Breast epithelium (tissue), 3 donors: ENCODE results near the gene ADRA1B.

Source experiments
- POLR2AphosphoS5 ChIP-seq, 3 donors: sonication (generic); formaldehyde crosslinking; IDR thresholded peaks; one replicate each; pipeline ENCODE4 v1.6.1; 2017; ENCODE audit warnings: antibody characterized with exemption in 3 of 3
- TF ChIP-seq, protein P1 (sequence below), 3 donors: fragments of 450-650 bp; IDR thresholded peaks; one replicate each; pipeline ENCODE4 v1.5.1; 2016 to 2017; ENCODE audit warnings: antibody characterized with exemption in 3 of 3, mild to moderate bottlenecking in 3 of 3, moderate library complexity in 3 of 3

DNA sequence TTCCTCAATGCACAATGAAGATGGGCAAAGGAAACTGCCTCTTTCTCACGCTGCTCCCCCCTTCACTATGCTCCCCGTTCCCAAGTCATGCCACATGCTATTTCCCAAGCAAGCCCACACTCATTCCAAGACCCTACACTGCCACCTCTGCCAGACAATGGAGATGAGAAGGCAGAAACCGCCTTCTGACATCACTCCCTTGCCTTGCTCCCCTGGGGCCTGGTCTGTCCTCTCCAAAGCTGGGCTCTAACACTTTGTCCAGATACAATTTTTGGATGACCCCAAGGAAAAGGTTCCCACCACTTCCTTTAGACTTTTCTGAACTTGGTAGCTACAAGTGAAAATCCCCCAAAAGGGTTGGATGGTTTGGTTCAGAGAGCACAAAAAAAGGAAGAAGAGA, 7.2 kb upstream of the ADRA1B start:
- TF ChIP-seq, protein P1, sequence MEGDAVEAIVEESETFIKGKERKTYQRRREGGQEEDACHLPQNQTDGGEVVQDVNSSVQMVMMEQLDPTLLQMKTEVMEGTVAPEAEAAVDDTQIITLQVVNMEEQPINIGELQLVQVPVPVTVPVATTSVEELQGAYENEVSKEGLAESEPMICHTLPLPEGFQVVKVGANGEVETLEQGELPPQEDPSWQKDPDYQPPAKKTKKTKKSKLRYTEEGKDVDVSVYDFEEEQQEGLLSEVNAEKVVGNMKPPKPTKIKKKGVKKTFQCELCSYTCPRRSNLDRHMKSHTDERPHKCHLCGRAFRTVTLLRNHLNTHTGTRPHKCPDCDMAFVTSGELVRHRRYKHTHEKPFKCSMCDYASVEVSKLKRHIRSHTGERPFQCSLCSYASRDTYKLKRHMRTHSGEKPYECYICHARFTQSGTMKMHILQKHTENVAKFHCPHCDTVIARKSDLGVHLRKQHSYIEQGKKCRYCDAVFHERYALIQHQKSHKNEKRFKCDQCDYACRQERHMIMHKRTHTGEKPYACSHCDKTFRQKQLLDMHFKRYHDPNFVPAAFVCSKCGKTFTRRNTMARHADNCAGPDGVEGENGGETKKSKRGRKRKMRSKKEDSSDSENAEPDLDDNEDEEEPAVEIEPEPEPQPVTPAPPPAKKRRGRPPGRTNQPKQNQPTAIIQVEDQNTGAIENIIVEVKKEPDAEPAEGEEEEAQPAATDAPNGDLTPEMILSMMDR (IDR thresholded peaks at IDR 0.05): no peak
- TF ChIP-seq POLR2AphosphoS5 (IDR thresholded peaks at IDR 0.05): no peak
